ENCODE measurements around the gene NEURL4. TPM values are rescaled to one million over a fixed set of nuclear protein-coding genes. Genes with fewer than 3 reads are reported as not detected.

The NEURL4 gene
- total RNA-seq, 2 experiments from 2014 or later: 44.1 to 46.0 TPM

DNA sequence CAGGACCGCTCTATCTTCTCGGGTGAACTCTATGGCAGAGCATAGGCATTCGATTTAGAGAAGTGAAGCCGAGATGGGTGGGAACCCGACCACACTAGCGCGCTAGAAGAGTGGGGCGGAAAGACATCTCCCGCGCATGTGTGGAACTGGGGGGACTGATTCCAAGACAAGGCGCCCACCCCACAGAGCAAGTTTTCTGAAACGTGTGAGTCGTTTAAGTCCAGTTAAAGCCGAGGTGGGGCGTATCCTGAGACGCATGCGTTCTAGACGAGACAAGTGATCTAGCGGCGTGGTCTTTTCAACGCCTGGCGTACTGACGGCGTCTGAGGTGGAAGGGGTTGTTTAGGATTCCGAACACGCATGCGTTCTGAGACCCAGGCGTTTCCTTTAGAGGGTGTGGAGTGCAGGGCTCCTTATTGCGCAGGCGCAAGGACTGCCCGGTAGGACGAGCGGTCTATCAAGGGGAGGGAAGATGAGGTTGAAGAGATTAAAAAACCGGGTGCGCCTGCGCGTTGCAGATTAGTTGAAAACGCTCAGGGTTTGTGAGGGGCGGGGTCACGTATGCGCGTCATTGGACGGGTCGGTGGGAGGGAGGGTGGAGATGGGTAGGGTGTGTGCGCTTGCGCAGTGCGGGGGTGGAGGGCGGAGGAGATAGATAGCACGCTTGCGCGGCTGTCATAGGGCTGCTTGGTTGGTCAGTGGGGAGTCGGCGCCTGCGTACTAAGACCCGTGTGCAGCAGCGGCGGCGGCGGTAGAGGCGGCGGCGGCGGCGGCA lies 22.0 kb downstream of the NEURL4 start, which contains the start of gene EIF5A:
TSS of gene EIF5A (plus strand) at position 718 of the 775 bp plus-strand sequence. CDS start 2,008 bp downstream, outside the sequence.
- H3K36me3 Mint-ChIP-seq: peaks cover 43% of the 10 kb centered on the region
- peak within 1 kb of the TSS; percentile 99 for H3K27ac Mint-ChIP-seq
- peaks cover 36% of the 10 kb centered on the region for H3K4me1 Mint-ChIP-seq
- peak; percentile 99 for DNase-seq
- peak within 1 kb of the TSS; percentile 91 for H3K4me3 Mint-ChIP-seq
- no peaks in the 10 kb centered on the region for H3K9me3 Mint-ChIP-seq
- H3K27me3 Mint-ChIP-seq: peaks cover 11% of the 10 kb centered on the region

- H3K36me3 Mint-ChIP-seq: peaks cover 15% of the 10 kb centered on the region
- H3K27me3 Mint-ChIP-seq: peaks cover 11% of the 10 kb centered on the region
- no peak for DNase-seq
- no peaks in the 10 kb centered on the region for H3K9me3 Mint-ChIP-seq
- H3K27ac Mint-ChIP-seq: no peak overlapping the region
- H3K4me3 Mint-ChIP-seq: no peak overlapping the region
- H3K4me1 Mint-ChIP-seq: peaks cover 10% of the 10 kb centered on the region
Measured at GRCh38 chr17:7304179-7304578, 25.0 kb downstream of the NEURL4 start.

DNA sequence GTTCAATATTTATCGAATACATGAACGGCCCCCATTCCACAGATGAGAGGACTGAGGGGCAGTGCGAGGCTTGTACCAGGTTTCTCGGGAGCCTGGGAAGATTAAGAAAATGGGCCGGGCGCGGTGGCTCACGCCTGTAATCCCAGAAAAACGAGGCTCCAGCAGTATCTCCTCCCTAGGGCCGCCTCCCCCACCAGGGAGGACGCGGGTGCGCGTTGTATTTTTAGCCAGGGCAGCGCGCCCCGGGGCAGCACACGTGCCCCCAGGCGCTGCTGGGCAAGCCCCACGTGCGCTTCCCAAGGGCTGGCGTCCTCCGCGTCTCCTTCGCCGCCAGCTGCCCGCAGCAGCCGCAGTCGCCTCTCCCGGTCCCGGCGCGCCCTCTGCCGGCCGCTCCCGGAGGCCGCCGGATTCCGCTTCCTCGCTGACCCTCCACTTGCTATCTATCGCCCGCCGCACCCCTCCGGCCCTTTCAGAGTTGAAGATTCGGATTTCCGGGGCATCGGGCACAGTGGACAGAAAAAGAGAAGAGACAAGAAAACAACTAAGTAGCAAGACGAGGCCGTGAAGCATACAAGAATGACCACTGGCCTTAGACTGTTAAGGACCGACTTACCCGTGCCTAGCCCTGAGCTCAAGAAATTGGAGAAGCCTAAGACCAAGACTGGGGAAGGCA lies 32.8 kb downstream of the NEURL4 start:
- DNase-seq: peak; percentile 76
- peaks cover 13% of the 10 kb centered on the region for H3K4me1 Mint-ChIP-seq
- H3K27ac Mint-ChIP-seq: no peak overlapping the region
- peaks cover 43% of the 10 kb centered on the region for H3K27me3 Mint-ChIP-seq
- H3K4me3 Mint-ChIP-seq: peak overlapping the region; percentile 29
- no peaks in the 10 kb centered on the region for H3K9me3 Mint-ChIP-seq
- H3K36me3 Mint-ChIP-seq: no peaks in the 10 kb centered on the region

GRCh38 chr17:7295230-7296180 lies 33.6 kb downstream of the NEURL4 start:
- no peak overlapping the region for H3K27ac Mint-ChIP-seq
- no peaks in the 10 kb centered on the region for H3K36me3 Mint-ChIP-seq
- peaks cover 44% of the 10 kb centered on the region for H3K27me3 Mint-ChIP-seq
- H3K4me1 Mint-ChIP-seq: peaks cover 13% of the 10 kb centered on the region
- H3K4me3 Mint-ChIP-seq: peak overlapping the region; percentile 69
- H3K9me3 Mint-ChIP-seq: no peaks in the 10 kb centered on the region
- no peak for DNase-seq

DNA sequence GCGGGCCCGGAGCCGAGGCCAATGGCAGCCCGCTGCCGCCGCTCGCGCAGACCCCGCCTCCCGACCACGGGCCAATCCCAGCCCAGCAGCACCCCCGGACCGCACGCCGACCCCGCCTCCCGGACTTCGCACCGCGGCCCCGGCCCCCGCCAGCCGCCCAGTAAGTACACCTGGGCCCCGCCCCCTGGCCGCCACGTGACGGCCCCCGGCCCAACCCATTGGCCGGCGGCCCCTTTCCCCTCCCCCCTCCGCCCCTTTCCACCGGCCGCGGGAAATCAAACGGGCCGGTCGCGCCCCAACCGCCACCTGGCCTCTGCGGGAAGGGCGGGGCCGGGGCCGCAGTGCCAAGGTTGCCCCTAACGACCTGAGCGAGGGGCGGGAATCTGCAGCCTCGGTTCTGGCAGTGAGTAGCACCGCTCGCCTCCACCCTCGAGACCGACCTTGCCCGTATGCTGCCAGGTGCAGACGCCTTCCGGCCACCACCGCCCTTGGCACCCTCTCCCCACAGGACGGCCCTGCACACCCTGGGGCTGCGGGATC lies 34.5 kb downstream of the NEURL4 start, which contains the start of gene YBX2:
TSS of gene YBX2 (minus strand) at position 26 of the 540 bp plus-strand sequence. CDS start 139 bp downstream, outside the sequence.
- H3K4me1 Mint-ChIP-seq: peaks cover 13% of the 10 kb centered on the region
- no peak within 1 kb of the TSS for H3K27ac Mint-ChIP-seq
- peaks cover 44% of the 10 kb centered on the region for H3K27me3 Mint-ChIP-seq
- no peaks in the 10 kb centered on the region for H3K36me3 Mint-ChIP-seq
- peak within 1 kb of the TSS; percentile 69 for H3K4me3 Mint-ChIP-seq
- peak; percentile 83 for DNase-seq
- no peaks in the 10 kb centered on the region for H3K9me3 Mint-ChIP-seq

DNA sequence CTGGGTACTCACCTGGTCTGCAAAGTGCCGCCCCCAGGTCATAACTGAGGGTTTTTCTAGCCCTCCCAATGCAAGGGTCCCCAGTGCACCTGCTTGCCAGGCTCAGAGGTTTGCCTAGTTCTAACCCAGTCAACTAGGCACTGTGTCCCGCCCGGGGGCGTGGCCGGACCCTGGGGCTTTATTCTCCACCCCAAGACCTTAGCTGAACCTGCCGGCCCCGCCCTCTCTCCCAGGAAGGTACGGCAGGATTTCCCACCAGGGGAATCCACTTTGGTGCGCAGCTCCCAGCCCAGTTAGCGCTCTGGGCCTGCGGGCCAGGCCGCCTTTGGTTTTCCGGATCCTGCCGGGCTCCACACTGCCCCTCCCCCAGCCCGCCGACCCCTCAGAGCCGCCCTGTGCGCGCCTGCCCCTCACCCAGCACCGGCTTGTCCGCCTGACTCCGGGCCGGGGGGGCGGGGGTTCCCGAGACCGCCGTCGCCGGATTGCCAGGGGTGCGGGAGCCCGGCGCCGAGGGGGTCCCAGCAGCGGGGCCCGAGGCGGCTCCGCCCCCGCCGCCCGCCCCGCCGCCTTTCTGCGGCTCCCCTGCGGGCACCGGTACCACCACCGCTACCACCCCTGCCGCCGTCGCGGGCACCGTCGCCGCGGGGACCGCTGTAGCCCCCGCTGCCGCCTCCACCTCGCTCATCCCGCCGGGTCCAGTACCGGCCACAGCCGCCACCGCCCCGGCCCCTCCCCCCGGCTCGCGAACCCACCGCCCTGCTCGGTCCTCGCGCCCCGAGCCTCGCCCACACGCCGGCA lies 35.1 kb downstream of the NEURL4 start:
- H3K27me3 Mint-ChIP-seq: peaks cover 44% of the 10 kb centered on the region
- H3K4me3 Mint-ChIP-seq: peak overlapping the region; percentile 0
- no peaks in the 10 kb centered on the region for H3K36me3 Mint-ChIP-seq
- DNase-seq: no peak
- H3K9me3 Mint-ChIP-seq: no peaks in the 10 kb centered on the region
- H3K4me1 Mint-ChIP-seq: peaks cover 13% of the 10 kb centered on the region
- H3K27ac Mint-ChIP-seq: no peak overlapping the region

GRCh38 chr17:7293159-7293558 lies 36.0 kb downstream of the NEURL4 start:
- no peak overlapping the region for H3K4me3 Mint-ChIP-seq
- H3K4me1 Mint-ChIP-seq: peaks cover 13% of the 10 kb centered on the region

DNA sequence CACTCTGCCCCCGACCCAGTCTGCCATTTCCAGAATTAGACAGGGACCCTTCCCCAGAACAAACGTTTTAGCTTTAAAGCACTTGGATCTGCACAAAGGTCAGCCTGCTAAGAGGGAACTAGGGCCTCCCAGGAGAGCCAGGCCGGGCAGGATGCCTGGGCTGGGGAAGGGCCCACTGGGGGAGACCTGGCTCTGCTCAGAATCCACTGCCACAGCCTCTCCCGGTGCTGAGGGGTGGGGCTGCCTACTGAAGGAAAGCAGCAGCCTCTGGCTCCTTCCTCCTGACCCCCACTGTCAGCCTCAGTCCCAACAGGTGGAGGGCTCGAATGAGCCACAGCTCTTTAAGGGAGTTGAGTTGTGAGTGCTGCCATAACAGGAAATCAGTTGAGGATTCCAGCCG lies 36.4 kb downstream of the NEURL4 start:
- Mint-ChIP-seq H3K4me3 (no peak overlapping the region), H3K4me1 (peaks cover 13% of the 10 kb centered on the region), H3K36me3 (no peaks in the 10 kb centered on the region), H3K27me3 (peaks cover 44% of the 10 kb centered on the region), H3K27ac (no peak overlapping the region), H3K9me3 (no peaks in the 10 kb centered on the region)
- no peak for DNase-seq

More at GRCh38 chr17:7293159-7293558, 36.0 kb downstream of the NEURL4 start:
- H3K9me3 Mint-ChIP-seq: no peaks in the 10 kb centered on the region
- H3K27me3 Mint-ChIP-seq: peaks cover 44% of the 10 kb centered on the region
- H3K27ac Mint-ChIP-seq: no peak overlapping the region
- H3K36me3 Mint-ChIP-seq: no peaks in the 10 kb centered on the region
- DNase-seq: no peak

GRCh38 chr17:7292194-7292593 lies 36.9 kb downstream of the NEURL4 start:
- Mint-ChIP-seq H3K9me3 (no peaks in the 10 kb centered on the region), H3K4me3 (no peak overlapping the region), H3K27ac (no peak overlapping the region), H3K36me3 (no peaks in the 10 kb centered on the region), H3K4me1 (peaks cover 13% of the 10 kb centered on the region), H3K27me3 (peaks cover 44% of the 10 kb centered on the region)
- DNase-seq: no peak

DNA sequence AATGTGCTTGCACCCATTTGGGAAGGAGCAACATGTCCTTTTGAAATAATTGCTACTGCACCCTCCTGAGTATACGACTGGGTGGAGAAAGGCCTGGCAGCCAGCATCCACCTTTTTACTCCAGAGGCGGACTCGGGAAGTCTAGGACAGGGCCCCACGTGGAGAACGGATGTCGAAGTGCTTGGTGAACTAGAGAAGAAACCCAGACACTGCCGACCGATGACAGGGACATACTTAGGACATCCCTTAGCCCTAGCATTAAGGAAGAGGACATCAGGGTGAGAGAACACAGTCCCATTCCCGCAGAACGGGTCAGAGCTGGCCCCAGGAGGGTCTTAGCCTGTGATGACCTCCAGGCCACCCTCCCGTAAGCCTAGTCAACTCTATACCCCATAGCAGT lies 38.5 kb downstream of the NEURL4 start:
- Mint-ChIP-seq H3K27me3 (peaks cover 34% of the 10 kb centered on the region), H3K9me3 (no peaks in the 10 kb centered on the region), H3K4me3 (no peak overlapping the region), H3K27ac (no peak overlapping the region), H3K36me3 (no peaks in the 10 kb centered on the region), H3K4me1 (peaks cover 6% of the 10 kb centered on the region)
- DNase-seq: no peak

DNA sequence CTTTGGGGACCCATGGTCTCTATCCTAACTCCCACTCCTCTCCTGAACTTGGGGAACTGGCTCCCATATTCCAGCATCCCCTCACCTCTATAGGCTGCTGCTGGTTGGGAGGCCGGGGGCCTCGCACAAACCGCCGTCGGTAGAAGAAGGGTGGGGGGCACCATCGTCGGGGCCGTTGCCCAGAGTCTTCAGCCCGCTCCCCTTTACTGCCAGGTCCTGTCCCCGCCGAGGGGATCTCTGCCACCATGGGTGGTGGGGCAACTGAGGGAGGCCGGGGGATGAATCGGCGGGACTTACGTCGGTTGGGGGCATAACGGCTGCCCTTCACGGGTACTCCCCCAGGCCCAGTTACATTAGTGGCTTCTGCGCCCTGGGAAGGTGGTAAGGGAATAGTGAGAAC lies 39.0 kb downstream of the NEURL4 start:
- no peak for DNase-seq
- no peaks in the 10 kb centered on the region for H3K9me3 Mint-ChIP-seq
- no peak overlapping the region for H3K27ac Mint-ChIP-seq
- peaks cover 29% of the 10 kb centered on the region for H3K27me3 Mint-ChIP-seq
- H3K4me3 Mint-ChIP-seq: no peak overlapping the region
- H3K4me1 Mint-ChIP-seq: peaks cover 3% of the 10 kb centered on the region
- H3K36me3 Mint-ChIP-seq: no peaks in the 10 kb centered on the region

DNA sequence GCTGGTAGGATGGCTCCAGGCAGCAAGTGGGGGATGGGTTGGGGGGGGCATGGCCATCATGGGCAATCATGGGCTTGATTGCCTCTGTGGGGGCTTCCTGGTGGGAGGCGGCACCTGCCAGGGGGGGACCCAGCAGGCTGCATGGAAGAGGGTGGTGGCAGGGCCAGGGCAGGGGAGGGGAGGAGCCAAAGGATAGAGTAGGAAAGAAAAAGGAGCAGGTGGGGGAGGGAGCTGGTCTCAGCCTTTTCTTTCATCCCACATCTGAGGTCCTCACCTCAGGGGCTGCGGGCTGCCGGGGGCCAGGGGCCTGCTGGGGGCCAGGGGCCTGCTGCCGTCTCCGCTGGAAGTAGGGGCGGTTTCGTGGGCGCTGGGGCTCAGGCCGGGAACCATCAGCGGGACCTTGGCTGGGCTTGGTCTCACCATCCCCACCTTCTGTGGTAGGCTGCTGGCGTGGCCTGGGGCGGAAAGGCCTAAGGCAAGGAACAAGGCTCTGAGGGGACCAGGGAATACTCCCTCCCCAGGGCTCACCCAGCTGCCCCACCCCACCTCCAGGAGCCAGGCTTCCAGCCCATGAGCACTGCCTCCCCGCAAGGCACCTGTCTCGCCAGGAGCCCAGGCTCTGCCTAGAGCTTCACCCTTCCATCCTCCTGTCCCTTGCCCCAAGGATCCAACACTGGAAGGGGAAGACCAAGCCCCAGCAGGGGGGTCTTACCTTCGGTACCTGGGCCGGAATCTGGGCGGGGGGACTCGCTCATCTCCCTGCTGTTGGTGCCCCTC lies 39.7 kb downstream of the NEURL4 start:
- Mint-ChIP-seq H3K36me3 (no peaks in the 10 kb centered on the region), H3K9me3 (no peaks in the 10 kb centered on the region), H3K4me3 (no peak overlapping the region), H3K27ac (no peak overlapping the region), H3K4me1 (no peaks in the 10 kb centered on the region), H3K27me3 (peaks cover 24% of the 10 kb centered on the region)
- no peak for DNase-seq

DNA sequence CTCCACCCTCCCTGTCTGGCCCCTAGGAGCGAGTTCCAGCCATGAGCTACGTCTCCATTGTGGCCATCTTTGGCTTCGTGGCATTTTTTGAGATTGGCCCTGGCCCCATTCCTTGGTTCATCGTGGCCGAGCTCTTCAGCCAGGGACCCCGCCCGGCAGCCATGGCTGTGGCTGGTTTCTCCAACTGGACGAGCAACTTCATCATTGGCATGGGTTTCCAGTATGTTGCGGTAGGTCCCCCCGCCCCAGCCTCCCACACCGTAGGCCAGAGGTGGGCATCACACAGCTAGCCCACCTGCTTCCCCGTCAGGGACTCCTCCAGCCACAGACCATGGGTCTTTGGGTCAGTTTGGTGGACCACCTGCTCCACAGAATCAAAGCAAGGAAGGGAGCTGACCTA lies 43.5 kb downstream of the NEURL4 start:
- Mint-ChIP-seq H3K27me3 (peaks cover 21% of the 10 kb centered on the region), H3K36me3 (no peaks in the 10 kb centered on the region), H3K4me3 (no peak overlapping the region)

More for the DNA sequence above, 43.5 kb downstream of the NEURL4 start:
- Mint-ChIP-seq H3K4me1 (peaks cover 16% of the 10 kb centered on the region), H3K27ac (no peak overlapping the region), H3K9me3 (no peaks in the 10 kb centered on the region)
- no peak for DNase-seq
